ENCODE data around the gene TAS1R3.

The TAS1R3 gene

DNA sequence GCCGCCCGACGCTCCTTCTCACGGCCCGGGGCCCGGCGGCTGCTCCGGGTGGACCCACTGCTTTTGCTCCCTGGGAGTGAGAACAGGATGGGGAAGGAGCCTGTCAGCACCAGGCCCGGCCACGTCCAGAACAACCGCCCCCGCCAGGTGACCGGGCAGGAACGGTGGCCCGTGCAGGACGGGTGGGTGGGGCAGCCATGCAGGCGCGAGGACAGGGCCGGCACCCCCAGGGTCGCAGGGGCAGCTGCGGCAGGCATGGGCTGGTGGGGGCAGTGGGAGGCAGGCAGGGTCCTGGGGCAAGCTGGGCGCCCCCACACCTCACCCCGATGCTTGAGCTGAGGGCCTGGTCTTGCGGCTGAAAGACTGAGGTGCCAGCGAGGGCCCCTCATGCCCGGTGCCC is 5.4 kb downstream of the TAS1R3 start:
- Histone ChIP-seq H3K9ac (ENCODE audit: low read length) (no peak overlapping the region), H3K36me3 (replicated peaks; ENCODE audit: insufficient read depth, low read length) (no peaks in the 10 kb centered on the region), H3K27me3 (replicated peaks; ENCODE audit: insufficient read depth, low read length) (no peaks in the 10 kb centered on the region), H4K20me1 (ENCODE audit: insufficient read depth, low read length) (no peaks in the 10 kb centered on the region), H3K4me2 (ENCODE audit: low read depth, low read length) (no peak overlapping the region), H3F3A (ENCODE audit: insufficient read depth, low read length) (no peaks in the 10 kb centered on the region), H3K4me1 (ENCODE audit: low read length) (no peaks in the 10 kb centered on the region), H3K4me3 (ENCODE audit: low read length) (no peak overlapping the region), H3K79me2 (ENCODE audit: low read length) (no peaks in the 10 kb centered on the region), H3K9me3 (replicated peaks; ENCODE audit: insufficient read depth, low read length) (no peaks in the 10 kb centered on the region), H2AFZ (ENCODE audit: low read length) (no peak overlapping the region), H3K9me2 (replicated peaks; ENCODE audit: insufficient read depth, low read length) (no peaks in the 10 kb centered on the region), H3K27ac (ENCODE audit: low read length) (no peak overlapping the region)
- no peak for DNase-seq
- no peak for TF ChIP-seq EZH2phosphoT487 (IDR thresholded peaks at IDR 0.05; ENCODE audit: low read length)
- TF ChIP-seq, protein P1, sequence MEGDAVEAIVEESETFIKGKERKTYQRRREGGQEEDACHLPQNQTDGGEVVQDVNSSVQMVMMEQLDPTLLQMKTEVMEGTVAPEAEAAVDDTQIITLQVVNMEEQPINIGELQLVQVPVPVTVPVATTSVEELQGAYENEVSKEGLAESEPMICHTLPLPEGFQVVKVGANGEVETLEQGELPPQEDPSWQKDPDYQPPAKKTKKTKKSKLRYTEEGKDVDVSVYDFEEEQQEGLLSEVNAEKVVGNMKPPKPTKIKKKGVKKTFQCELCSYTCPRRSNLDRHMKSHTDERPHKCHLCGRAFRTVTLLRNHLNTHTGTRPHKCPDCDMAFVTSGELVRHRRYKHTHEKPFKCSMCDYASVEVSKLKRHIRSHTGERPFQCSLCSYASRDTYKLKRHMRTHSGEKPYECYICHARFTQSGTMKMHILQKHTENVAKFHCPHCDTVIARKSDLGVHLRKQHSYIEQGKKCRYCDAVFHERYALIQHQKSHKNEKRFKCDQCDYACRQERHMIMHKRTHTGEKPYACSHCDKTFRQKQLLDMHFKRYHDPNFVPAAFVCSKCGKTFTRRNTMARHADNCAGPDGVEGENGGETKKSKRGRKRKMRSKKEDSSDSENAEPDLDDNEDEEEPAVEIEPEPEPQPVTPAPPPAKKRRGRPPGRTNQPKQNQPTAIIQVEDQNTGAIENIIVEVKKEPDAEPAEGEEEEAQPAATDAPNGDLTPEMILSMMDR (IDR thresholded peaks at IDR 0.05; ENCODE audit: low read length) = no peak
- TF ChIP-seq EZH2 (optimal IDR thresholded peaks at IDR 0.05; ENCODE audit: low read depth, low read length) = no peak

DNA sequence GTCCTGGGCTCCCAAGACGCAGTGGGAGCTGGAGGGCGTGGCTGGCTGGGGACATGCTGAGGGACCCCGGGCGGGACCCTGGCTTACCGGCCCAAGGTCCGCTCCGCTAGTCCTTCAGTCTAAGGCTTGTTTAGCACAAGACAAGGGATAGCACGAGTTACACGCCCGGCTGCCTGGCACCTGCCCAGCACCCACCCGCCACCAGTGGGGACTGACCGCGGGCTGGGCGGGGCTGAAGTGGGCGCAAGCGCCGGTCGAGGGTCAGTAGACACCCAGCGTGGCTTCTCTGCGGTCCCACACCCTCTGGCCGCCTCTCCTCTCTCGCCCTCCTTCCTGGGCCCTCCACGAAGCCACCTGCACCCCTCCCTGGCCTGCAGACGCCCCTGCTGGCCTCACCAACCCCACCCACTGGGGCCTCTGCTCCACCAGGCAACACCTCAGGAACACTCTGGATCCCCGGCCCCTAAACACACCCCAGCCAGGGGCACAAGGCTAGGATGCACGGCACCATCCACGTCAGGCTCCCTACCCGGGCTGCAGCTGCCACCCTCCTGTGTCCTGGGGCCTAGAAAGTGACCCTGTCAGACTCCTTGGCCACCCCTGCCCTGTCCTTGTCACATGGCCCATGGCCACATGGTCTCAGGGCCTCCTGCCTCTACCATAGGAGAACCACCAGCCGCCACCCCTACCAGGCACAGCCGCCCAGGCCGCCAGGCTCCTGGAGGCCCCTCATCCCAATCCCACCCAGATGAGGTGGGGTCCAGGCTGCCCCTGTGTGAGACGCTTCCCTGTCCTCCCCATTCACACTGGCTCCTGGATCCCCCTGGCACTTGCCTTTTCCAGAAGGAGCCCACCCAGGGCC is 6.1 kb downstream of the TAS1R3 start:
- Histone ChIP-seq H3K4me3 (ENCODE audit: low read length) (no peak overlapping the region), H2AFZ (ENCODE audit: low read length) (no peak overlapping the region), H3K27ac (ENCODE audit: low read length) (no peak overlapping the region), H3K27me3 (replicated peaks; ENCODE audit: insufficient read depth, low read length) (no peaks in the 10 kb centered on the region), H4K20me1 (ENCODE audit: insufficient read depth, low read length) (no peaks in the 10 kb centered on the region), H3K4me2 (ENCODE audit: low read depth, low read length) (no peak overlapping the region), H3K9me2 (replicated peaks; ENCODE audit: insufficient read depth, low read length) (no peaks in the 10 kb centered on the region), H3K36me3 (replicated peaks; ENCODE audit: insufficient read depth, low read length) (no peaks in the 10 kb centered on the region), H3K4me1 (ENCODE audit: low read length) (no peaks in the 10 kb centered on the region), H3F3A (ENCODE audit: insufficient read depth, low read length) (no peaks in the 10 kb centered on the region), H3K9me3 (replicated peaks; ENCODE audit: insufficient read depth, low read length) (no peaks in the 10 kb centered on the region), H3K9ac (ENCODE audit: low read length) (no peak overlapping the region), H3K79me2 (ENCODE audit: low read length) (no peaks in the 10 kb centered on the region)
- TF ChIP-seq, protein P1 (IDR thresholded peaks at IDR 0.05; ENCODE audit: low read length) = no peak
- TF ChIP-seq EZH2phosphoT487 (IDR thresholded peaks at IDR 0.05; ENCODE audit: low read length) = no peak
- TF ChIP-seq EZH2 (optimal IDR thresholded peaks at IDR 0.05; ENCODE audit: low read depth, low read length) = no peak
- no peak for DNase-seq

DNA sequence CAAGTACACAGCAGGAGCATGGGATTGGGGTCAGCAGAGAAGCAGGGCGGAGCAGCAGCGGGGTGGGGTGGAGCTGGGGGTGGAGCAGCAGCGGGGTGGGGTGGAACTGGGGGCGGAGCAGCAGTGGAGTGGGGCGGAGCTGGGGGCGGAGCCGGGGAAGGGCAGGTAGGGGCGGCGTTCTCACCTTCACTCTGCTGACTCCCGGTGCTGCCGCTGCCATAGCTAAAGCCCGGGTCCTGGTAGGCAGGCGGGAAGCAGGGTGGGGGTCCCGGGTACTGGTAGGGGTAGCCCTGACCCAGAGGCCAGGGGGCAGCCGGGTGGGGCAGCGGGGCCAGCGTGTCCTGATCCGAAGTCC is 6.7 kb downstream of the TAS1R3 start:
- H3K79me2 ChIP-seq (ENCODE audit: low read length) = no peaks in the 10 kb centered on the region

More for the DNA sequence above, 6.7 kb downstream of the TAS1R3 start:
- H3K27ac ChIP-seq (ENCODE audit: low read length) = no peak overlapping the region
- no peak for TF ChIP-seq EZH2 (optimal IDR thresholded peaks at IDR 0.05; ENCODE audit: low read depth, low read length)
- TF ChIP-seq, protein P1 (IDR thresholded peaks at IDR 0.05; ENCODE audit: low read length) = no peak
- TF ChIP-seq EZH2phosphoT487 (IDR thresholded peaks at IDR 0.05; ENCODE audit: low read length) = no peak
- H3K36me3 ChIP-seq (replicated peaks; ENCODE audit: insufficient read depth, low read length) = no peaks in the 10 kb centered on the region
- no peak overlapping the region for H3K4me2 ChIP-seq (ENCODE audit: low read depth, low read length)
- no peak overlapping the region for H2AFZ ChIP-seq (ENCODE audit: low read length)
- no peaks in the 10 kb centered on the region for H4K20me1 ChIP-seq (ENCODE audit: insufficient read depth, low read length)
- no peak overlapping the region for H3K9ac ChIP-seq (ENCODE audit: low read length)
- no peaks in the 10 kb centered on the region for H3K27me3 ChIP-seq (replicated peaks; ENCODE audit: insufficient read depth, low read length)
- no peak overlapping the region for H3K4me3 ChIP-seq (ENCODE audit: low read length)
- no peaks in the 10 kb centered on the region for H3K4me1 ChIP-seq (ENCODE audit: low read length)
- no peaks in the 10 kb centered on the region for H3K9me3 ChIP-seq (replicated peaks; ENCODE audit: insufficient read depth, low read length)
- no peaks in the 10 kb centered on the region for H3K9me2 ChIP-seq (replicated peaks; ENCODE audit: insufficient read depth, low read length)
- H3F3A ChIP-seq (ENCODE audit: insufficient read depth, low read length) = no peaks in the 10 kb centered on the region
- DNase-seq = no peak

Data from MM.1S (cell line).